ENCODE results near the gene CCT6B.
"Not testable (repeated sequence)": the region's sequence is repeated elsewhere in the genome, so short reads cannot be mapped to it uniquely, and the experiment has no call there.

Gene CCT6B

GRCh38 chr17:34980353-34980680, 19.1 kb upstream of the CCT6B start, which contains the start of gene LIG3:
Gene LIG3 (plus strand): TSS chr17:34980512. CDS start chr17:34983006, 2,494 bp downstream.
- FAIRE-seq: no peak

GRCh38 chr17:34979650-34980352, 18.5 kb upstream of the CCT6B start:
- no peak for FAIRE-seq

- FAIRE-seq: no peak
Measured at GRCh38 chr17:34979153-34979552, 17.9 kb upstream of the CCT6B start.

DNA sequence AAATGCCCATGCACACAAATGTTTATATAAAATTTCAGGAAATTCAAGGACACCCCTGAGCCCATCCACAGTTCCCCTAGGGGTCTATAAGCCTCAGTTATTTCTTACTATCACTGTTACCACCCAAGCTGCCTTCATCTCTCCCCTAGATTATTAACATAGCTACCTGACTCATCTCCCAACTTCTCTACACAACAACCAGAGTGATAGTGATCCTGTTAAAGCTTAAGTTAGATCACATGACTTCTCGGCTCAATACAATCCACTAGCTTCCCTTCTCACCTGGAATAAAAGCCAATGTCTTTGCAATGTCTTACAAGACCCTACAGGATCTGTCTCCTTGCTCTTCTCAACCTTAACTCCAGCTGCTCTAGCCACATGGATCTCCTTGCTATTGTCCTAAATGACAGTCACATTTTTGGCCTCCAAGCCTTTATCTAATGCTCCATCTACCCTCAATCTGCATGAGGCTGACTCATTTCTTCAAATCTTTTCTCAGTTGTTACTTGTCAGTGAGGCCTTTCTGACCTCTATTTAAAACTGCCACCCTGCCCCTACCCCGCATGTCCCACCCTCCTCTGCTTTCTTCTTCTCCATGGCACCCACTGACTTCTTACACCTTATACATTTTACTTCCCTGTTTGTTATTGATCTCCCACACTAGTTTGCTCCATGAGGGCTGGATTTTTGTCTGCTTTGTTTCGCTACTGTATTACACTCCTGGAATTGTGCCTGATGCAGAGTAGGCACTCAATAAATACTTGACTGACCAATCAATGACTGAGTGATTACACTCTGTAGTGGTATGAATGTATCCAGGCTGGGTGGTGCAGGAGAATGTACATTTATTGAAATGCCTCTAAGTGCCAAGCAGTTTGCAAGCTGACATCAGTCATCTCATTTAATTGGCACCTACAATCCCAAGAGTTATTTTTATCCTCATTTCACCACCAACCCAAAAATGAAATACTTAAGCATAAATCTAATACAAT, 13.8 kb upstream of the CCT6B start:
- FAIRE-seq: no peak

DNA sequence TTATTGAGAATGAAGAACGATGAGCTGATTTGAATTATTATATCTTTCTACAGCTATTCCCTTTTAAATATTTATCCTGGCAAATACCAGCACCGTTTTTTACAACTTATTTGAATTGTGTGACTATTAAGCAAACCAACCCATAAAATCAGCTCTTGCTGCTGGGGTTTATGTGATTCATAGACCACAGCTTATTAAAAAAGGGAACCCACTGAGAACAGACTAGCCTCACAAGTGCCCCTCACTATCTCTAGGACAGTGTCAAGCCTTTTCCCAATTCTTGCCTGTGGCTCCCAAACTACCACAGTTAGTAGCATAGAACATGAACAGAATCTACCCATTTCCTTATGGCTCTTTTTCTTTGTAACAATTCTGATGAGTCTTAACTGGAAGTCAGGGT, 12.9 kb upstream of the CCT6B start:
- FAIRE-seq: no peak

DNA sequence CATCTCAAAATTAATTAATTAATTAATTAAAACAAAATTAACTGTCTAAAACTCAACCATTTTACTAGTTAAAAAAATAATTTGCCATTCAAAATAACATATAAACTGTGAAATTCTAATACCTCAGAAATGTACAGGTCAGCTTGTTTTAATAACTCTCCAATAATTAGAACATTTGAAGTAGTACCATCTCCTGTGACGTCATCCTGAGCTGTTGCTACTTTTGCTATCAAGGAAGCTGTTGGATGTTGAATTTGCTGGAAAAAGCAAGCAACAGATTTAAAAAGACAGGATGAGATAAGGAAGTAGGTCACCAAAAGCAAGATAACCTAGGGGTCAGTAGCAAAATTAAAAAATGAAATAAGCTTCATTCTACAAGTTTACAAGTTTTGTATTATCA, 2.8 kb downstream of the CCT6B start:
- no peak for FAIRE-seq

GRCh38 chr17:34950780-34951179, 10.5 kb downstream of the CCT6B start:
- FAIRE-seq: not testable (repeated sequence)

GRCh38 chr17:34930283-34930682, 31.0 kb downstream of the CCT6B start:
- no peak for FAIRE-seq

DNA sequence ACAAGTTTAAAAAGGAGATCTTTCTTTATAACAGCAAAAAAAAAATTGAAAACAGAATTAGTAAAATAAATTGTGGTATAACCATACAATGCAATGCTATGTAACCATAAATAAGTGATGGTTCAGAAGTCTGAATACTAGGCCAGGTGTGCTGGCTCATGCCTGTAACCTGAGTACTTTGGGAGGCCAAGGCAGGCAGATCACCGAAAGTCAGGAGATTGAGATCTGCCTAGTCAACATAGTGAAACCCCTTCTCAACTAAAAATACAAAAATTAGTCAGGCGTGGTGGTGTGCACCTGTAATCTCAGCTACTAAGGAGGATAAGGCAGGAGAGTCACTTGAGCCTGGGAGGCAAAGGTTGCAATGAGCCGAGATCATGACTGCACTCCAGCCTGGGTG, 34.6 kb downstream of the CCT6B start:
- FAIRE-seq: no peak

GRCh38 chr17:34920676-34921075, 40.6 kb downstream of the CCT6B start:
- FAIRE-seq: no peak

- no peak for FAIRE-seq
Measured at GRCh38 chr17:34917381-34917780, 43.9 kb downstream of the CCT6B start.

DNA sequence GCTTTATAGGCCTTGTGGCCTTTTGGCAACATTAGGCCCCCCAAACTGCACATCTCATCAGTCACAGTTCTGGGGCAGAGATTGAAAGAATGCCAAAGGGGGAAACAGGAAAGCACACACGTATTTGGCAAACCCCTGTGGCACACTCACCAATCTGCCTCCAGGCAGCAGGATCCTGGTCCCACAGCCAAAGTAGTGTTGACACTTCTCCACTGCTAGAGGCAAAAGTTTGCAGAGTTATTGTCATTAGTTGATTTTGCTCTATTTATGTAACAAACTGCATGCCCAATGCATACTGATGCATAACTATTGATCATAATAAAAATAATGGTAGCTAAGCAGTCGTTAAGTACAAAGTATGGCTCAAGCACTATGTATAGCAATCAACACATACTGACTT, 45.1 kb downstream of the CCT6B start:
- no peak for FAIRE-seq

GRCh38 chr17:34913001-34913400, 48.3 kb downstream of the CCT6B start:
- no peak for FAIRE-seq

DNA sequence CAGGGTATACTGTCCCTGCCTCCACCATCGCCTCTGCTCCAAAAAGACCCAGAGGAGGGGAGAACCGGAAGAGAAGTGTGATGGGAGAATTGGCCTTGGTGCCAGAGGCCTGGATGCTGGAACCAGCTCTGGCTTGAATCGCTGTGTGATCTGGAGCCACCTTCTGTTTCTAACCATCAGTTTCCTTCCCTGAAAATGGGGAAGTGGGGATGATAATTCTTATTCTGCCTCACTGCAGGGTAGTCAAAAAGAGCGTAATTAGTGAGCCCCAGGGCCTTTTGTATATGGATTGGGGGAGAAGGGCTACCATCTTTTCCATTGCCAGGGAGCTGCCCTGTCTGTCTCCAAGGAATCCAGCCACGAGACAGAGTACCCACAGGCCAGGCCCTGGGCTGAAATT, 52.2 kb downstream of the CCT6B start:
- FAIRE-seq: no peak

GRCh38 chr17:34902831-34903547, 58.3 kb downstream of the CCT6B start:
- FAIRE-seq: no peak

- no peak for FAIRE-seq
Measured at GRCh38 chr17:34899643-34900291, 61.5 kb downstream of the CCT6B start.

DNA sequence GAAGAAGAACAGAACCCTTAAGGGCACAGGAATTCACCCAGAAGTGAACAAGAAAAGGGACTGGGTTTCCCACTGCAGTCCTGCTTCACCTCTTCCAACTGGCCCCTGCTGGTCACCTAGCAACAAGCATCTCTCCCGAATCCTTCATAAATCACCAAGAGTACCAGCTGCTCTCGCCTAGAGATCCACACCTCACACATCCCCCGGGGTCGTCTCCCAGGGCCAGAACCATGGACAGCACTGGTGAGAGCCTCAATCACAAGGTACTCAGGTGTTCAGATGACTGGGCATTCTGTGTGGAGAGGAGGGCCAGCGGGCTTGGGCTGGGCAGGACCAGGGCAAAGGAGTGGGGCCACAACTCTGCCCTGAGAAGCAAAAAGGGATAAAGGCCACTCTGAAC, 65.9 kb downstream of the CCT6B start:
- FAIRE-seq: no peak

GRCh38 chr17:34894964-34895363, 66.3 kb downstream of the CCT6B start:
- no peak for FAIRE-seq

- no peak for FAIRE-seq
Measured at GRCh38 chr17:34892461-34893249, 68.6 kb downstream of the CCT6B start.

DNA sequence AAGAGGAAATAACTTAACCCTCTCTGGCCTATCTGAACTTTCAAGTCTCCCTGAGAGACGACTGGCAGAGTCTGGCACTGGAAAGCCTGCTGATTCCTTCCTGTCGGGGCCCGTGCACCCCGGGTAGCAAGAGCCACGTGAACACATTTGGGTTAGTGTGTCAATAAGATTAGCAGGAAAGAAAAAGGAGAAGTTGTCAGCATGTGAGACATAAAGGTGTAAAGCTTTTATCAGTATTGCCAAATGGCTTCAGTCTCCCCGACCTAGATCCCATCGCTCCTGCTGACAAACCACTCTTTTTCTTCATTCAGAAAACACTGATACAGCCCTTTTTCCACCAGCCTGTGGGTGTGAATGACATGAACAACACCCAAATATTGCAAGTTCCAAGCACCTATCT, 74.4 kb downstream of the CCT6B start:
- FAIRE-seq: no peak

DNA sequence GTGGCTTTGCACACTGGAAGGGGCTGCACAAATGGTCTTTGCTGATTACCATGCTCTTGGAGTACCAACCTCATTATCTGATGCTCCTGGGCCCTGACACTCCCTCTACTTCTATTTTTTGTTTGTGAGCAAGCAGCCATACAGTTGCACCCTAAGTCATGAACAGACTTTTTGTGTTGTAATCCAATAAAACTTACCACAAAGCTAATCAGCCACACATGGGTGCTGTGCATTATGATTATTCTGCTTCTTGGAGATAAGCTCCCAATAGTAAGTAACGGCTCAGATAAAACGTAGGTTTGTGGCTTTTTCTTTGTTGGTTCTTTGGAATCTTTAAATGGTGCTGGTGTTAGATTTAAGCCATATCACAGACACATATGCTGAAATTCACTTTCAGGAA, 76.2 kb downstream of the CCT6B start:
- no peak for FAIRE-seq

GRCh38 chr17:34884597-34884996, 76.7 kb downstream of the CCT6B start:
- no peak for FAIRE-seq
